Thoracic aorta (tissue), 2 donors: ENCODE results near the gene CHIT1. TPM values are rescaled to one million over a fixed set of nuclear protein-coding genes. Genes with fewer than 3 reads are reported as not detected.

Experiments
- ATAC-seq: fragments of 150-250 bp; one replicate; pipeline ENCODE4 v1.8.0; 2017; ENCODE audit warnings: low read depth; ENCODE audit not compliant: insufficient number of reproducible peaks, low FRiP score
- DNase-seq: peaks from one replicate; pipeline ENCODE4 v3.0.0-alpha.2; 2020; ENCODE audit warnings: low spot score
- H3K27ac ChIP-seq, 2 donors: fragments of 200-600 bp; sonication (generic); 1 replicate in 1 of 2; 2 replicates in 1 of 2; pipeline ENCODE4 v1.5.1; 2016; ENCODE audit warnings: mild to moderate bottlenecking in 2 of 2, moderate library complexity in 2 of 2
- H3K27me3 ChIP-seq: fragments of 200-600 bp; sonication (generic); replicated peaks from 2 replicates; pipeline ENCODE4 v1.6.0; 2016; ENCODE audit warnings: mild to moderate bottlenecking; ENCODE audit not compliant: insufficient read depth
- H3K36me3 ChIP-seq: fragments of 200-600 bp; sonication (generic); one replicate; pipeline ENCODE4 v1.5.1; 2016
- H3K4me1 ChIP-seq, 2 donors: fragments of 200-600 bp; sonication (generic); 1 replicate in 1 of 2; 2 replicates in 1 of 2; pipeline versions ENCODE4 v1.5.1 to v1.6.0; 2016; ENCODE audit warnings: low read depth in 2 of 2, mild to moderate bottlenecking in 1 of 2; ENCODE audit not compliant: control insufficient read depth in 1 of 2
- H3K4me3 ChIP-seq: fragments of 200-600 bp; sonication (generic); 2 replicates; pipeline ENCODE4 v1.5.1; 2016; ENCODE audit warnings: mild to moderate bottlenecking
- H3K9me3 ChIP-seq: fragments of 200-600 bp; sonication (generic); 2 replicates; pipeline ENCODE4 v1.5.1; 2016
- CTCF ChIP-seq: fragments of 200-600 bp; sonication (generic); IDR thresholded peaks from one replicate; pipeline ENCODE4 v1.5.1; 2019; ENCODE audit warnings: antibody characterized with exemption
- total RNA-seq, 2 donors: library from RNA; depleted of rRNA; stranded (reverse); fragments of >200 nt; gene quantifications; one replicate each; pipeline versions ENCODE4 v1.1.0 to v1.2.3, GENCODE V29; 2016

CHIT1 gene
- total RNA-seq, 2 donors from 2014 or later: 0.14 to 0.41 TPM

GRCh38 chr1:203174324-203174985 is 55.0 kb downstream of the CHIT1 start:
- Histone ChIP-seq H3K9me3 (no peaks in the 10 kb centered on the region), H3K27ac (no peak overlapping the region), H3K4me1 (no peaks in the 10 kb centered on the region), H3K36me3 (no peaks in the 10 kb centered on the region), H3K4me3 (no peak overlapping the region), H3K27me3 (no peaks in the 10 kb centered on the region)
- ATAC-seq: no peak
- DNase-seq: no peak
- TF ChIP-seq CTCF: no peak

GRCh38 chr1:203173566-203173965 is 55.9 kb downstream of the CHIT1 start:
- ATAC-seq: no peak

GRCh38 chr1:203173011-203173555 is 56.4 kb downstream of the CHIT1 start:
- Histone ChIP-seq H3K4me1 (no peaks in the 10 kb centered on the region), H3K27ac (no peak overlapping the region), H3K9me3 (no peaks in the 10 kb centered on the region), H3K36me3 (no peaks in the 10 kb centered on the region), H3K4me3 (no peak overlapping the region), H3K27me3 (no peaks in the 10 kb centered on the region)
- TF ChIP-seq CTCF: no peak
- DNase-seq (no peak), ATAC-seq (no peak)

More at GRCh38 chr1:203173566-203173965, 55.9 kb downstream of the CHIT1 start:
- Histone ChIP-seq H3K4me1 (no peaks in the 10 kb centered on the region), H3K27ac (no peak overlapping the region), H3K36me3 (no peaks in the 10 kb centered on the region), H3K4me3 (no peak overlapping the region), H3K9me3 (no peaks in the 10 kb centered on the region), H3K27me3 (no peaks in the 10 kb centered on the region)
- no peak for DNase-seq
- no peak for TF ChIP-seq CTCF

GRCh38 chr1:203172184-203173010 is 57.1 kb downstream of the CHIT1 start:
- ATAC-seq (no peak), DNase-seq (no peak)
- peak; percentile 78 for TF ChIP-seq CTCF
- H3K4me3 ChIP-seq: no peak overlapping the region
- H3K27me3 ChIP-seq: no peaks in the 10 kb centered on the region
- H3K36me3 ChIP-seq: no peaks in the 10 kb centered on the region
- no peak overlapping the region for H3K27ac ChIP-seq
- no peaks in the 10 kb centered on the region for H3K9me3 ChIP-seq
- H3K4me1 ChIP-seq: no peaks in the 10 kb centered on the region
